ENCODE data around the gene ALDH1L1. TPM values are rescaled to one million over a fixed set of nuclear protein-coding genes. Genes with fewer than 3 reads are reported as not detected.

ALDH1L1 gene
- total and polyA plus RNA-seq, 2 of the 13 experiments (the other 11 are each of a cell fraction or from before 2014, with no cell fraction given) = 11.2 to 28.7 TPM

GRCh38 chr3:126212620-126213378, 32.4 kb upstream of the ALDH1L1 start (continued):
- TF ChIP-seq AKNA (CRISPR knock-in tag; IDR thresholded peaks at IDR 0.05; ENCODE audit: borderline replicate concordance) (no peak), ZNF670 (CRISPR knock-in tag; IDR thresholded peaks at IDR 0.05; ENCODE audit: borderline replicate concordance) (no peak), GATAD2A (CRISPR knock-in tag; IDR thresholded peaks at IDR 0.05) (no peak), ELF3 (CRISPR knock-in tag; IDR thresholded peaks at IDR 0.05) (no peak), EEA1 (CRISPR knock-in tag; IDR thresholded peaks at IDR 0.05; ENCODE audit: borderline replicate concordance) (no peak), ZNF761 (CRISPR knock-in tag; conservative IDR thresholded peaks at IDR 0.05) (no peak), MTA1 (CRISPR knock-in tag; IDR thresholded peaks at IDR 0.05; ENCODE audit: borderline replicate concordance) (no peak), GABPB1 (CRISPR knock-in tag; IDR thresholded peaks at IDR 0.05) (peak; percentile 67; the same call in 1 of the 2 replicates), POLR2AphosphoS2 (IDR thresholded peaks at IDR 0.05; ENCODE audit: low read depth, low read length) (no peak), RARG (CRISPR knock-in tag; IDR thresholded peaks at IDR 0.05; ENCODE audit: low read depth) (no peak), ZNF329 (CRISPR knock-in tag; IDR thresholded peaks at IDR 0.05; ENCODE audit: low read depth) (no peak), CENPBD1 (CRISPR knock-in tag; IDR thresholded peaks at IDR 0.05; ENCODE audit: borderline replicate concordance, low read depth) (no peak), IRF1 (CRISPR knock-in tag; IDR thresholded peaks at IDR 0.05; ENCODE audit: low read depth) (no peak), HIC2 (CRISPR knock-in tag; IDR thresholded peaks at IDR 0.05; ENCODE audit: low read depth) (0 out of 2 replicates have a peak, but pooled peaks have one; percentile 18), ZNF558 (CRISPR knock-in tag; IDR thresholded peaks at IDR 0.05; ENCODE audit: borderline replicate concordance) (0 out of 2 replicates have a peak, but pooled peaks have one; percentile 43), RFX1 (IDR thresholded peaks at IDR 0.05) (no peak), SAFB2 (CRISPR knock-in tag; IDR thresholded peaks at IDR 0.05; ENCODE audit: borderline replicate concordance, low read depth) (peak; percentile 76; the same call in 1 of the 2 replicates), MIER3 (CRISPR knock-in tag; IDR thresholded peaks at IDR 0.05; ENCODE audit: borderline replicate concordance) (no peak), DNMT3B (CRISPR knock-in tag; conservative IDR thresholded peaks at IDR 0.05) (no peak), HNRNPL (IDR thresholded peaks at IDR 0.05; ENCODE audit: low read depth, low read length) (no peak), ZBTB25 (CRISPR knock-in tag; IDR thresholded peaks at IDR 0.05) (no peak)

Data from HepG2 (cell line).